Fibroblast of lung (primary cell): Measurements from ENCODE around the gene KIRREL3.

ENCODE experiments used
- CTCF ChIP-seq, 2 donors: IDR thresholded peaks in 1 of 2; conservative IDR thresholded peaks in 1 of 2; 1 replicate in 1 of 2; 2 replicates in 1 of 2; pipeline ENCODE4 v1.5.1; 2011 to 2012; ENCODE audit warnings: low read length in 2 of 2, control low read depth in 1 of 2, inconsistent platforms in 1 of 2, low read depth in 1 of 2, mild to moderate bottlenecking in 1 of 2
- EZH2 ChIP-seq: IDR thresholded peaks from 2 replicates; pipeline ENCODE4 v1.5.1; 2012; ENCODE audit warnings: low read length, control low read depth, mild to moderate bottlenecking; ENCODE audit errors: missing control alignments

- no peak for TF ChIP-seq CTCF (conservative IDR thresholded peaks at IDR 0.05 in 1 of 2, IDR thresholded peaks at IDR 0.05 in 1 of 2; ENCODE audit: low read depth in 1 of 2, low read length in 2 of 2)
- TF ChIP-seq EZH2: no peak
Observed at GRCh38 chr11:126607776-126608541, 392.6 kb downstream of the KIRREL3 start.
